NCI-H2171 (cell line): ENCODE measurements around the gene PTPRA.
"Not testable (repeated sequence)": the region's sequence is repeated elsewhere in the genome, so short reads cannot be mapped to it uniquely, and the experiment has no call there.

Experiments
- DNase-seq: peaks from one replicate; lab custom pipeline; 2025; lab: John Stamatoyannopoulos, UW

Gene PTPRA

DNA sequence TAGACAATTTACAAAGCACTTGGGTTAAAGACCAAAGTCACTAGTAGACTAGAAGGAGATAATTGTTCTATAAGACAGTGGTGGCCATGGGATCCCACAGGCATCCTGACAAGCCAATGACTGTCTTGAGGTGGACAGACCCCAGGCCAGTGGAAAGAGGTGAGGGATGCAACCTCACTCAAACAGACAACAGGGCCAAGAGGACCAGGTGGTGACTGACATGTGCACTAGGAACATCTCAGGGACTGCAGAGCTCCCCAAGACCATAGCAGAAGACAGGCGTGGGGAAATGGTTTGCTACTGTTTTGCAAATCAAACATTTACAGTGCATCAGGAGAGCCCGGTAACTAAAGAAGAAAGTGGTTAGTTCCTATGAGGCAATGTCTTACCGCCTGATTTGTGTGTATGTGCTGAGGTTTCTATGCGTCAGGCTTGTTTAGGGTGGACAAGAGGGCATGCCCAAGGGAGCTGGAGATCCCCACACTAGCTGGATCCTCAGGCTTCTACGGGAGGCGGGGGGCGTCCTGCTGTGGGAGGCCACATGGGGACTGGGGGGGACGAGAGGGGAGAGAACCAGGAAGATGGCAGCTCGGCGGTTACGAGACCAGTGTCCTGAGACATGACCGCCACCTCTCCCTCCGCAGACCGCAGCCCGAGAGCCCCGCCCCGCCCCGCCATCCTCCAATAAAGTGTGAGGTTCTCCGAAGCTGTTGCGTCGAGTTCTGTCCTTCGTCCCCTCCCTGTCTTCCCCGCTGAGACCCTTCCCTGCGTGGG lies 171.9 kb downstream of the PTPRA start:
- DNase-seq, result peak; percentile 38

DNA sequence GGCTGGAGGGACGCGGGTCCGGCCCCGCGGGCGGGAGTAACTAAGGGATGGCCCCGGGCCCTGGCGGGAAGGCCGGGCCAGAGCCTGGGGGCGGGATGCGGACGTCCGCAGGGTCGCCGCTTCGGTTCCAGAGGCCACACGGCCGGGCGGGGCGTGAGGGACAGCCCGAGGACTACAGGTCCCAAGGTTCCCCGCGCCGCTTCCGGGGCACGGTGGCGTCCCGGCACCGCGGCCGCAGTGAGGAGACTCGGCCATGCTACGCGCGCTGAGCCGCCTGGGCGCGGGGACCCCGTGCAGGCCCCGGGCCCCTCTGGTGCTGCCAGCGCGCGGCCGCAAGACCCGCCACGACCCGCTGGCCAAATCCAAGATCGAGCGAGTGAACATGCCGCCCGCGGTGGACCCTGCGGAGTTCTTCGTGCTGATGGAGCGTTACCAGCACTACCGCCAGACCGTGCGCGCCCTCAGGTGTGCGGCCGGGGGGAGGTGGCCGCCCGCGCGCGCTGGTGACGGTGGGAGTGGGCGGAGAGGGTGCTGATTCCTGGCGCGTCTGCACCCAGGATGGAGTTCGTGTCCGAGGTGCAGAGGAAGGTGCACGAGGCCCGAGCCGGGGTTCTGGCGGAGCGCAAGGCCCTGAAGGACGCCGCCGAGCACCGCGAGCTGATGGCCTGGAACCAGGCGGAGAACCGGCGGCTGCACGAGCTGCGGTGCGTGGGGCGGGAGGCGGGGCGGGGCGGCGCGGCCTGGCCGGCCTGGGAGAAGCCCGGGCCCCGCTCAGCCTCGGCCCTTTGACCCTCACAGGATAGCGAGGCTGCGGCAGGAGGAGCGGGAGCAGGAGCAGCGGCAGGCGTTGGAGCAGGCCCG lies 172.8 kb downstream of the PTPRA start, which contains the start of gene MRPS26:
TSS of gene MRPS26 (plus strand) at position 237 of the 861 bp plus-strand sequence. CDS start at position 254, 17 bp downstream.
- peak; percentile 92 for DNase-seq

DNA sequence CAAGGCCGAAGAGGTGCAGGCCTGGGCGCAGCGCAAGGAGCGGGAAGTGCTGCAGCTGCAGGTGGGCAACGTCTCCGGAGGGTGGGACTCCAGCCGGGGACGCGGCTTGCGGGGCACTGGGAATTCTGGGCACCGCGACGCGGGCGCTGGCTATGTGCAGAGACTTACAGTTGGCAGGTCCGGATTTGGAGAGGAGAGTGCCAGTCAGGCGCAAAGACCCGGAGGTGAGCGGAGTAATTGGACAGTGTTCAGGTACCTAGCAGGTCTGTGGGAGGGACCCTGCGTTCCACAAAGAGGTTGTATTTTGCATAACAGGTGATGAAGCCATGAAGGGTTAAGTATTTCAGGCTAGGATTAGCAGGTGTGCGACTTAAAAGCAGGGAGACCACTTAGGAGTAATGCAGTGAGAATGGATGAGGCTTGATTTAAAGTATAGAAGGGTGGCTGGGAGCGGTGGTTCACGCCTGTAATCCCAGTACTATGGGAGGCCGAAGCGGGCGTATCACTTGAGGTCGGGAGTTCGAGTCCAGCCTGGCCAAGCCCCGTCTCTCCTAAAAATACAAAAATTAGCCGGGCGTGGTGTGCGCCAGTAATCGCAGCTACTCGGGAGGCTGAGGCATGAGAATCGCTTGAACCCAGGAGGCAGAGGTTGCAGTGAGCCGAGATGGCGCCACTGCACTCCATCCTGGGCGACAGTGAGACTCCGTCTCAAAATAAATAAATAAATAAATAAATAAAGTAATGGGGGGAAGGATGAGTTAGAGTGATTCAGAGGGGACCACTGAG lies 173.6 kb downstream of the PTPRA start:
- peak; percentile 34 for DNase-seq

DNA sequence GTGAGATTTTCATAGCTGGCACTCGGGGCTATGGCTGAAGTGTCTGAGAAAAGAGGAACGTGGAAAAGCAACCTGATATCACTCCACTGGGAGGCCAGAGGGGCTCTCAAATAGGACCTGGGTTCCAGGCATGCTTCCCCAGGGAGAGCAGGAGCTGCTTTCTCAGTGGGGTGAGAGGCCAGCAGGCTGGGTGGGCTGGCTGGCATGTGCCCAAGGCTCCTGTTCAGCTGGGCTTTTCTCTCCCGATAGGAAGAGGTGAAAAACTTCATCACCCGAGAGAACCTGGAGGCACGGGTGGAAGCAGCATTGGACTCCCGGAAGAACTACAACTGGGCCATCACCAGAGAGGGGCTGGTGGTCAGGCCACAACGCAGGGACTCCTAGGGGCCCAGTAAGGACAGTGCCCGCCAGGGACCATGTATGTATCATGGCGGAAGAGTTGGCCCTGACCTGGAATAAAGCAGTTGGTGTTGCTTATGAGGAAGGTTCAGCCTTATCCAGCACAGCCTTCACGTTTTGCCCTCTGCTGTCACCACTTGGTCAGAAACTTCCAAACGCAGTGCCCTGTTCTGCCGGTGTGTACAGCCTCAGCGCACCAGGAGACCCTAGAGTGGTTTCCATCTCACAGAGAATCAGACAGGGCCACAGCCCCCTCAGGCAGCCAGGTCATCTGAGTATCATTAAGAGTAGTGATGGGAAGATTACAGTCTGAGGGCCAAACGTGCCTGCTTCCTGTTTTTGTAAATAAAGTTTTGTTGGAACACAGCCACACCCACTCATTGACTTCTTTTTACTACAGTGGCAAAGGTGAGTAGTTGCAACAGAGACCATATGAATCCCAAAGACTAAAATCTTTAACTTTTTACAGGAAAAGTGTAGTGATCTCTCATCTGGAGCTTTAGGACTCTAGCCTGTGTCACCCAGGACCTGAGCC lies 174.5 kb downstream of the PTPRA start:
- no peak for DNase-seq

DNA sequence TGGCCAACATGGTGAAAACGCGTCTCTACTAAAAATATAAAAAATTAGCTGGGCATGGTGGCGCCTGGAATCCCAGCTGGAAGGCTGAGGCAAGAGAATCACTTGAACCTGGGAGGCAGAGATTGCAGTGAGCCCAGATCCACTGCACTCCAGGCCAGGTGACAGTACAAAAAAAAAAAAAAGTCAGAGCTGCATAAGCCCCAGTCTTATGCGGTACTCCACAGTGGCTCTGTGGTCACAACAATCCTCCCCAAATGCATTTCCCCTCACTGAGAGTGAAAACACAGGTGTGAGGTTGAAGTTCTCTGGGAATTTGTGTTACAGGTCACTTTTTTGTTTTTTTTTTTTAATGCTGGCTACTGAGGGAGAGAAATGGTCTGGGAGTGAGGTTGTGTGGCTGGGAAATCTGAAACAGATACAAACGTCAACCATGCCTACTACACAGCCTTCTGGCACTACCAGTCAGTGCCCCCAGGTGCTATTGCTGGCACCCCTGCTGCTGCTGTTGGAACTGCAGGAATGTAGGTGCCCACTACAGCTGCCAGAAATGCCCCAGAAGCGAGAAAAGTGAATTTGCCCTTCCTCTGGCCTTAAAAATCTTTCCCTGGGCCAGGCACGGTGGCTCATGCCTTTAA lies 178.2 kb downstream of the PTPRA start:
- DNase-seq, result no peak

DNA sequence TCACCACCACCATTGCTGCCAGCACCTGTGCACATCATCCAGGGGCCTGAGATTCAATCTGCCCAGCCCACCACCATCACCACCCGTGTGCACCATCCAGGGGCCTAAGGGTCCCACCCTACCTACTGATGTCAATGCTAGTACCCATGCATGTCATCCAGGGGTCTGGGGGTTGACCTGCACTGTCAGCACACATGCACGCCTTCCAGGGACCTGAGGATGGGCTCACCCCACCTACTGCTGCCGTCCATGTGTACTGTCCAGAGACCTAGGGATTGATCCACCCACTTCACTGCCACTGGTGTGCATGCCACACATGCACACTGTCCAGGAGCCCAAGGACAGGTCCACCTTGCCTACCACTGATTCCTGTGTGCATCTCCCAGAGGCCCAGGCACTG lies 186.2 kb downstream of the PTPRA start:
- no peak for DNase-seq

DNA sequence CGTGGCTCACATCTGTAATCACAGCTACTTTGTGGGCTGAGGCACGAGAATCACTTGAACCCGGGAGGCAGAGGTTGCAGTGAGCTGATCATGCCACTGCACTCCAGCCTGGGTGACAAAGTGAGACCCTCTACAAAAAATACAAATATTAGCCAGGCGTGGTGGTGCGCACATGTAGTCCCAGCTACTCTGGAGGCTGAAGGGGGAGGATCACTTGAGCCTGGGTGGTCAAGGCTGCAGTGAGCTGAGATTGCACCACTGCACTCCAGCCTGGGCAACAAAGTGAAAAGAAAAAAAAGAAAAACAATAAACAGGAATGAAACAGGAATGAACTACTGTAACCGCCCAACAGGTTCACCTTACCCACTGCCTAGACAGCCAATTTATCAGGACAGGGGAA lies 190.8 kb downstream of the PTPRA start:
- not testable (repeated sequence) for DNase-seq

DNA sequence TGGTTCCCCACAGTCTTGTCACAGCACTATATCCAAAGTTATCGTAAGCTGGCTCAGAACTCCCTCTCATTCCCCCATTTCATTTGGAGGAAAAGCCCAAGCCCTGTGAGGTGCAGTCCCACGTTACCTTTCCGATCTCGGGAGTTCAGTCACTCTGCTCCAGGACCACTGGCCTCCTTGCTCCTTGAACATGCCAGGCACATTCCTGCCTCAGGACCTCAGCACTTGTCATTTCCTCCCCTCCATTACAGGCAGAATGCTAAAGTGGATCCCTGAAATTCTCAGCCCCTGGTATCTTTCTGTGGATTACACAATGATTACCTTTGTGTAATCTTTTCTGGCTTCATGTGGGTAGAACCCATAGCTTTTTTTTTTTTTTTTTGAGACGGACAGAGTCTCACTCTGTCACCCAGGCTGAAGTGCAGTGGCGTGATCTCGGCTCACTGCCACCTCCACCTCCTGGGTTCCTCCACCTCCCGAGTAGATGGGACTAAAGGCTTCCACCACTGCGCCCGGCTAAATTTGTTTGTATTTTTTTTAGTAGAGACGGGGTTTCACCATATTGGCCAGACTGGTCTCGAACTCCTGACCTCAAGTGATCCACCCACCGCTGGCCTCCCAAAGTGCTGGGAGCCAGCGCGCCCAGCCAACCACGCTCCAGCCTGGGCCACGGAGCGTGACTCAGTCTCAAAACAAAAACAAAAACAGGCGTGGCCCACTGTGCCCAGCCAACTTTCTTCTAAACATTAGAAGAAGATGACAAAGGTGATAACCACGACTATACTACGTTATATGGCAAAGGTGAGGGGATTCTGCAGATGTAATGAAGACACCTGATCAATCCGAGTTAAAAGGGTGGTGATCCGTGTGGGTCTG lies 194.1 kb downstream of the PTPRA start:
- DNase-seq, result no peak

DNA sequence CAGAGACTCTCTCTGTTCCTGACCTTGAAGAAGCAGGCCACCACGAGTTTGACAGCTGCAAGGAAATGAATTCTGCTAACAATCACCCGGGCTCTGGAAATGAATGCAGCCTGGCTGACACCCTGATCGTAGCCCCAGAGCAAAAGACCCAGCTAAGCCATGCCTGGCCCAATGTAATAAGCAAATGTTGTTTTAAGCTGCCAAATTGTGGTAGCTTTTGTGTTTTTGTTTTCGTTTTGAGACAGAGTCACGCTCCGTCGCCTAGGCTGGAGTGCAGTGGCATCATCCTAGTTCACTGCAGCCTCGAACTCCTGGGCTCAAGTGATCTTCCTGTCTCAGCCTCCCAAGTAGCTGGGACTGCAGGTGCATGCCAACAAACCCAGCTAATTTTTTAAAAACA lies 194.8 kb downstream of the PTPRA start:
- no peak for DNase-seq

DNA sequence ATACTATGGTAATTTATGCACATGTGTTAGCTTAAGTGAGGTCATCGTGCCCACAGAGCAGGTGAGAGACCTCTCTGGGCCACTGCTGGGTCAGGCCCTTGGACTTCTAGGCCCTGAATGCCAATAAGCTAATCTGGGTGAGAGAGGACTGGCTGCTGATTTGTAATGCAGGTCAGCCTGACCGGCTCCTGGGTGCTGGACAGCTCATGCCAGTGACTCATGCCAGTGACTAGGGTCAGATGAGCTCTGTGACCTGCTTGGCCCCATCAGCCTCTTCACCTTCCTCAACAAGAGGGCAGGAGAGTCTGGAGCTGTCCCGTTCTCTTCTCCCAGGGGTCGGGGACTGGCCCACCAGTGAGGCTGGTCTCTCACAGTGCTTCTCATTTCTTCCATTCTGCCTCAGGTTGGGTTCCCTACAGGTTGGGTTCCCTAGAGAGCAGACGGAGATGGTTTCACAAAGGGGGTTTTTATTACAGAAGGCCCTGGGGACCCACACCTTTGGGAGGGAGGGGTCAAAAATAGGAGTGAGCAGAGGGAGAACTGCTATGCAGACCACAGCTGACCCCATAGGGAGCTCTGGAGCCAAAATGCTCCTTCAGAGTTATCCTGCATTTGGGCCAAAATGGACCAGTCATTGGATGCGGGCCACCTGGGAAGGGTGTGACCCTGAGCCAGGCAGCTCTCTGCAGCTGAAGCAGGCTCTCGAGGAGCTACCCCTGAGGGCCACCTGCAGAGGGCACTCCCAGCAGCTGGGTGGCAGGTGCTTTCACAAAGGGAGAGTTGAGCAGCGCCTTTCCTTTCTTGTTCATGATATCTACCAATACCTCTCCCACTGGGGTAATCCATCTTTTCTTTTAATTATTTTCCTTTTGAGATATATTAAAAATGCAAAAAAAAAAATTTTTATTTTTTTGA lies 196.0 kb downstream of the PTPRA start:
- DNase-seq, result no peak

DNA sequence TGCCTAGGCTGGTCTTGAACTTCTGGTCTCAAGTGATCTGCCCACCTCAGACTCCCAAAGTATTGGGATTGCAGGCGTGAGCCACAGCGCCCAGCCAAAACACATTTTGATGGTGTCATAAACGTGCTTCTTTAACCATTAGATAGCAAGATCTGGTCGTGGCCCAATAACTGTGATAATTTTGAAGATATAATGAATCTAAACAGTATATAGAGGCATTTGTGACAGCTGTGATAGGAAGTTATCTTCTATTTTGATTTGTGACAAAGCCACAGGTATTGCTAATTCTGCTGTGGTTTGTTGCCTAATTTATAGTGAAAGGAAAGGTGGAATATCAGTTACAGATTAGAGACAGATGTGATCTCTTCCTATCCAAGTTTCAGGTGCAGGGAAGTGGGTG lies 197.4 kb downstream of the PTPRA start:
- no peak for DNase-seq

DNA sequence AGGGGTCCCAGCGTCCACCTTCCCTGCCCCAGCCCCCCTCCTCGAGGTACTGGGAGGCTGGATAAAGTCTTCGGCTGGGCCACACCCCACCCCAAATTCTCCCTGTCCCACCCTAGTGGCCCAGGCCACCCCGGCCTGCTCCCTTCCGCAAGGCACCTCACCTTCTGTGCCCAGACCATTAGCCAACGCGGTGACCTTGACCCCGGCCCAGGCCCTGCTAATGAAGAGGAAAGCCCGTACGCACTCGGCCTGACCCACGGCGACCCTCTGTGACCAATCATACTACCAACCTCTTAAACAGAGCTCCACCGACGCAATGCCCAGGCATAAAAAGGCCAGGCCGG lies 198.0 kb downstream of the PTPRA start:
- DNase-seq, result no peak

DNA sequence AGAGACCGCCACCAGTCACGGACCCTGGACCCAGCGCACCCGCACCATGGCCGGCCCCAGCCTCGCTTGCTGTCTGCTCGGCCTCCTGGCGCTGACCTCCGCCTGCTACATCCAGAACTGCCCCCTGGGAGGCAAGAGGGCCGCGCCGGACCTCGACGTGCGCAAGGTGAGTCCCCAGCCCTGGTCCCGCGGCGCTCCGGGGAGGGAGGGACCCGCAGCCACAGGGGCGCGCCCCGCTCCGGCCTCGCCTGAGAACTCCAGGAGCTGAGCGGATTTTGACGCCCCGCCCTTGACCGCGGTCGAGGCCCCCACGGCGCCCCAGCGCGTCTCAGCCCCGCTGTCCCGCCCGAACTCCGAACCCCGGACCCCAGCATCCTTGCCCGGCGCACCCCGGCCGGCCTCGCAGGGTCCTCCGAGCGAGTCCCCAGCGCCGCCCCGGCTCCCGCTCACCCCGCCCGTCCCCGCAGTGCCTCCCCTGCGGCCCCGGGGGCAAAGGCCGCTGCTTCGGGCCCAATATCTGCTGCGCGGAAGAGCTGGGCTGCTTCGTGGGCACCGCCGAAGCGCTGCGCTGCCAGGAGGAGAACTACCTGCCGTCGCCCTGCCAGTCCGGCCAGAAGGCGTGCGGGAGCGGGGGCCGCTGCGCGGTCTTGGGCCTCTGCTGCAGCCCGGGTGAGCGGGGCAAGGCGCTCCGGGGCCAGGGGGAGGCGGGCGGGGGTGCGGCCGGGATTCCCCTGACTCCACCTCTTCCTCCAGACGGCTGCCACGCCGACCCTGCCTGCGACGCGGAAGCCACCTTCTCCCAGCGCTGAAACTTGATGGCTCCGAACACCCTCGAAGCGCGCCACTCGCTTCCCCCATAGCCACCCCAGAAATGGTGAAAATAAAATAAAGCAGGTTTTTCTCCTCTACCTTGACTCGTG lies 198.6 kb downstream of the PTPRA start, which contains the start of gene OXT:
TSS of gene OXT (plus strand) at position 11 of the 920 bp plus-strand sequence. CDS start at position 47, 36 bp downstream.
- no peak for DNase-seq

DNA sequence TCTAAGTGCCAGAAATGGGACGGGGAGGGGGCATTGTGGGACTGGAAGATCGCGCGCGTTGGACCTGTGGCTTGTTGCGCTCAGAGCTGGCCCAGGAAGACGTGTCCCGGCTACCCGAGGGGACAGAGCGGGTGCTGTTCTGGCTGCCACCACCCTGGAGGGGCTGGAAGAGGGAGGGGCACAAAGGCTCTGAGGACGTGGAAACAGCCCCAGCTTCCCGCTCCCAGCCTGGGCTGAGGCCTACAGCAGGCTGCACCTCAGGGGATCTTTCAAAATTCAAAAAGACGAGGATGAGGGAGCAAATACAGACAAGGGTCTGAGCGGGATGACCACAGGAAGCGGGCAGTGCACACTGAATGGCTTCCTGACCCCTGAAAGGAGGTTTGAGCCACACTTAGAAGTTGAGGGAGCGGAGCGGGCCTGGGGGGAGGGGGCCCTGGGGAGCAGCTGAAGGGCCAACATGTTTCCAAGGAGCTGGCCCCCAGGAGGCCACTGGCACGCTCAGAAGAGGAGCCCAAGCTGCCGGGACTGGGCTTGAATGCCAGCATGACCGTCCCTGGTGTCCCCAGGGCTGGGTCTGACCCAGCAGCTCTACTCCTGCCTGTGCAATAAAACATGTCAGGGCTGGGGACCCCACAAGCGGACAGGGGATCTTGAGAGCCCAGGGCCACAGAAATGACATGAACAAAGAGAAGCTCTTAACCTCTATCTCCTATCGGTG lies 199.4 kb downstream of the PTPRA start:
- DNase-seq, result no peak

DNA sequence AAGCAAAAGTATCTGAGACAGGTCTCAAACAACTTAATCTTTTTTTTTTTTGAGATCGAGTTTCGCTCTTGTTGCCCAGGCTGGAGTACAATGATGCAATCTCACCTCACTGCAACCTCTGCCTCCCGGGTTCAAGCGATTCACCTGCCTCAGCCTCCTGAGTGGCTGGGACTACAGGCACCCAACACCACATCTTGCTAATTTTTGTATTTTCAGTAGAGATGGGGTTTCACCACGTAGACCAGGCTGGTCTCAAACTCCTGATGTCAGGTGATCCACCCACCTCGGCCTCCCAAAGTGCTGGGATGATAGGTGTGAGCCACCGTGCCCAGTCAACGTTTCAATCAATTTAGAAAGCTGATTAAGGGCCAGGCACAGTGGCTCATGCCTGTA lies 200.0 kb downstream of the PTPRA start:
- DNase-seq, result not testable (repeated sequence)

DNA sequence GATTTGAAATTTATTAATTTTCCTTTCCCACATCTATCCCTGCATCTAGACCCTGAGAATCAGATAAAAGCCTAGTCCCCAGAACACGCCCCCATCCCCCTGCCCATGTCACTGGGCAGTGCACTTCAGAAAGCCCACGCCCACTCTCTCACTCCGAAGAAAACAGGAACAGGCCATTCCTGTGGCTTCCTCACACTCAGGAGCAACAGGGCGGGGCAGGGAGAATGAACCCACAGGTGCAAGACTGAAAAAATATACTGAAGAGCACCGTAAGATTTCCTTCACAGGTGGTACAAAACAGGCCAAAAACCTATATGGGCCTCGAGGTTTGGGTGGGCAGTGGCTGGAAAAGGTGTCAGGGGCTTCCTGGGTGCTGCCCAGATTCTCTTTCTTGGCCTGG lies 201.5 kb downstream of the PTPRA start:
- no peak for DNase-seq

DNA sequence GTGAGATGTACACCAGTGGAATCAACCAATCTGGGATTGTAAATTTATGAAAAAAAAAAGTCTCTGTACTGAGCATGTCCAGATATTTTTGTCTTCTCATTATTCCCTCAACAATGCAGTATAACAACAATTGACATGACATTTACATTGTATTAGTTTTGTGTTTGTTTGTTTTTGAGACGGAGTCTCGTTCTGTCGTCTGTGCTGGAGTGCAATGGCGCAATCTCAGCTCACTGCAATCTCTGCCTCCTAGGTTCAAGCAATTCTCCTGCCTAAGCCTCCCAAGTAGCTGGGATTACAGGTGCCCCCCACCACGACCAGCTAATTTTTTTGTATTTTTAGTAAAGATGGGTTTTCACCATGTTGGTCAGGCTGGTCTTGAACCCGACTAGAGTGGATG lies 202.0 kb downstream of the PTPRA start:
- DNase-seq, result not testable (repeated sequence)
